ENCODE results near the gene TBC1D17.

DNA sequence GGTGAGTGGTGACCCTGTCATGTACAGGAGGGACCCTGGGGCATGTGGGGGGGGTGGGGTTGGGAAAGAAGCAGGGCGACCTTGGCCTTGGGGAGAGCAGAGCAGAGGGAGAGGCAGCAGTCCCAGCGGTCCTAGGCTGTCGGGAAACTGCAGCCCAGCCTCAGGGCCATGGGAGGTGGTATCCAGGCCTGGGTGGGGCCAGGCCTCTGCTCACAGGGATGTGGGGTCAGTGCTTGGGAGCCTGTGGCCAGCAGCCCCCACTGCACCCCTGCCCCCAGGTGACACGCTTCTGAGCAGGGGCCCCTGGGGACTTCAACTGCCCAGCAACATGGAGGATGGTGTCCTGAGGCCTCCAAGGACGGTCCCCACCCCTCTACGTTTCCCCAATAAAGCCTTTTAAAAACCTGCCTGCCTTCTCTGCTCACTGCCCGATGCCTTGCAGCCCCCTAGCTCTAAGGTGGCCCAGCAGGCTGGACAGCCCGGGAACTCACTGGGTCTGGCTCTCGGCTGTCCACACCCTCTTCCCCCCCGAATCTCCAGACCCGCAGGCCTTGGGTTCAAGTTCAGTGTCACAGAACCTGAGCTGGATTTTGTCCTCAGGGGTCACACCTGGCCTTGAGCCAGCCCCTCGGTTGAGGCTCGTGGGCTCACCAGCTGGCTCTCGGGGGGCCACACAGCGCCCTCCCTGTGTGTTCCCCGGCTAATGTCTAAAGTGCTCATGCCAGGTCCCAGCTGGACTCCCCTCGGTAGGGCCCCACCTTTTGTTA lies 17.0 kb upstream of the TBC1D17 start:
- TF ChIP-seq, protein P1, sequence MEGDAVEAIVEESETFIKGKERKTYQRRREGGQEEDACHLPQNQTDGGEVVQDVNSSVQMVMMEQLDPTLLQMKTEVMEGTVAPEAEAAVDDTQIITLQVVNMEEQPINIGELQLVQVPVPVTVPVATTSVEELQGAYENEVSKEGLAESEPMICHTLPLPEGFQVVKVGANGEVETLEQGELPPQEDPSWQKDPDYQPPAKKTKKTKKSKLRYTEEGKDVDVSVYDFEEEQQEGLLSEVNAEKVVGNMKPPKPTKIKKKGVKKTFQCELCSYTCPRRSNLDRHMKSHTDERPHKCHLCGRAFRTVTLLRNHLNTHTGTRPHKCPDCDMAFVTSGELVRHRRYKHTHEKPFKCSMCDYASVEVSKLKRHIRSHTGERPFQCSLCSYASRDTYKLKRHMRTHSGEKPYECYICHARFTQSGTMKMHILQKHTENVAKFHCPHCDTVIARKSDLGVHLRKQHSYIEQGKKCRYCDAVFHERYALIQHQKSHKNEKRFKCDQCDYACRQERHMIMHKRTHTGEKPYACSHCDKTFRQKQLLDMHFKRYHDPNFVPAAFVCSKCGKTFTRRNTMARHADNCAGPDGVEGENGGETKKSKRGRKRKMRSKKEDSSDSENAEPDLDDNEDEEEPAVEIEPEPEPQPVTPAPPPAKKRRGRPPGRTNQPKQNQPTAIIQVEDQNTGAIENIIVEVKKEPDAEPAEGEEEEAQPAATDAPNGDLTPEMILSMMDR (IDR thresholded peaks at IDR 0.05): no peak
- TF ChIP-seq POLR2A (IDR thresholded peaks at IDR 0.05): no peak

Data from adrenal gland (tissue), 5 donors.